Stimulated activated CD8-positive, alpha-beta memory T cell treated with anti-CD3 and anti-CD28 coated beads, Interleukin-15, amount 100 ng/mL, for 1 hour (primary cell): ENCODE data around the gene PRRC2C.
"Not testable (repeated sequence)": the region's sequence is repeated elsewhere in the genome, so short reads cannot be mapped to it uniquely, and the experiment has no call there.

ENCODE experiments used
- DNase-seq: peaks from one replicate; pipeline ENCODE4 v3.0.0-alpha.2; 2020; ENCODE audit warnings: low read depth

The PRRC2C gene

DNA sequence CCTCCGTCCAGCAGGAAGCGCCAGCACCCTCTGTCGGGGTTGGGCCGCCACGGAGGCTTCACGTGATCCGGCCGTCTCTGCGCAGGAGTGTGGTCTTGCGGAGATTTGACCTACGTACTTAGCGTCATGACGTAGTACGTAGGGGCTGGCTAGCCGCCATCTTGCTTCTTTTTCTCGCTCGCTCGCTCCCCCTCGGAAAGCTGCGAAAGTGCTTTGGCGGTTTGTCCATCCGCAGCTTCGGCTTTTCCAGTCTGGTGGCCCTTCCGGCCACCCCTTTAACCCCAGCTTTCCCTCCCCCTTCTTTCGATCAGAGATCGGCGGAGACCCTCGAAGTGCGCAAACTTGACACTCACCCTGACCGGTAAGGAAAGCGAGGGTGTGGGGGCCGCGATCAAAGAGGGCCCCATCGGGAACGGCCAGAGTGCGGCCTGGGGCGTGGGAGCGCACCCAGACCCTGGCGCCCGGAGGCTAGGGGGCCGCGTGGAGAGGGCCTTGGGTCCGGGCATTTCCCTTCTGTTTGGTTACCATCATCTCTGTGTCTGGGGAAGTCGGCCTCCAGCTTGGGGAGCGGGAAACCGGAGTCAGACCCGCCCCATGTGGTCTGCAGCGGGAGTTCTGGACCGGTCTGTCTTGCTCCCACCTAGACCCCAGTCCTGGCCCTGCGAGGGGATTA, at the start of gene PRRC2C:
TSS of gene PRRC2C (plus strand) at position 156 of the 673 bp plus-strand sequence. CDS start 26,559 bp downstream, outside the sequence.
- DNase-seq, result peak; percentile 87

GRCh38 chr1:171438441-171438840, 46.9 kb upstream of the PRRC2C start:
- DNase-seq, result no peak

- not testable (repeated sequence) for DNase-seq
These were observed 45.1 kb upstream of the PRRC2C start for GRCh38 chr1:171440201-171440600.

GRCh38 chr1:171441278-171441895, 43.9 kb upstream of the PRRC2C start:
- DNase-seq, result not testable (repeated sequence)

DNA sequence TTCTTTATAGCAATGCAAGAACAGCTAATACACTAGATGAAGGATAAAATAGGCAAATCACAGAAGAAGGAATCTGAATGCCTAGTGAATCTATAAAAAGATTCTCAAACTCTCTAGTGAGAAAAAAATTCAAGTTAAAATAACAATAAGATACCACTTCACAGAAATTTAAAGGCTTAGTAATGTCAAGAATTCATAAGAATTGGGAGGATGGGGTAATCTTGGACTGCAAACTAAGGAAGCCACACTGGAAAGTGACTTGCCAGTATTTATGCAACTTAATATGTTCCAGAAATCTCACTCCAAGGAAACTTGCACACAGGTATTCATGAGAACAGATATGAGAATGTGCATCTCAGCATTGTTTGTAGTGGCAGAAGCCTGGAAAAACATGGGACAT, 38.9 kb upstream of the PRRC2C start:
- DNase-seq, result no peak

- DNase-seq, result no peak
These were observed 29.4 kb upstream of the PRRC2C start for GRCh38 chr1:171455967-171456366.

DNA sequence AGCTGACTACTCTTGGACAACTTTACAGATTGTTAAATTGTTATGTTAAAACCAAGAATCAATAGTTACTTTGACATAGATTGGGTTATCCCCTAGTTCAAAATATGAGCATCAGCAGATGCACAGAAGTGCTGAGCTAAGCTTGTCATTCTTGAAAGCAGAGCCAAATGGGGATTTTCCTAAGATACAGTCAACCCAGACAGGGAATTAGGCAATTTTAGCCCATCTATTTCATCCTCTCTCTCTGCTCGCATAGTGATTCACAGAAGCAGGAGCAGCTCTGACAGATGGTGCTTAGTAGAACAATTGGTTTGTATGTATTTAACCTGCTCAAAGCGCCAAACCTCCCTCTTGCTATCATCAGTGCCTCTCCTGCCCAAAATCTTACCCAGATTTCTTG, 27.9 kb upstream of the PRRC2C start:
- DNase-seq, result no peak

- DNase-seq, result no peak
These were observed 25.2 kb upstream of the PRRC2C start for GRCh38 chr1:171460018-171460620.

DNA sequence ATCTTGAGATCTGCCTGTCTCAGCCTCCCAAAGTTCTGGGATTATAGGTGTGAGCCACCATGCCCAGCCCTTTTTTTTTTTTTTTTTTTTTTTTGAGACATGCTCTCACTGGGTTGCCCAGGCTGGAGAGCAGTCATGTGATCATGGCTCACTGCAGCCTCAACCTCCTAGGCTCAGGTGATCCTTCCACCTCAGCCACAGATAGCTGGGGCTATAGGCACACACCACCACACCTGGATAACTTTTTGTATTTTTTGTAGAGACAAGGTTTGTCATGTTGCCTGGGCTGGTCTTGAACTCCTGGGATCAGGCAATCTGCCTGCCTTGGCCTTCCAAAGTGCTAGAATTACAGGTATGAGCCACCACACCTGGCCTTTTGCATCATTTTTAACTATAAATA, 17.7 kb upstream of the PRRC2C start:
- no peak for DNase-seq

GRCh38 chr1:171468120-171468750, 17.1 kb upstream of the PRRC2C start:
- no peak for DNase-seq

GRCh38 chr1:171470726-171471125, 14.6 kb upstream of the PRRC2C start:
- DNase-seq, result no peak

DNA sequence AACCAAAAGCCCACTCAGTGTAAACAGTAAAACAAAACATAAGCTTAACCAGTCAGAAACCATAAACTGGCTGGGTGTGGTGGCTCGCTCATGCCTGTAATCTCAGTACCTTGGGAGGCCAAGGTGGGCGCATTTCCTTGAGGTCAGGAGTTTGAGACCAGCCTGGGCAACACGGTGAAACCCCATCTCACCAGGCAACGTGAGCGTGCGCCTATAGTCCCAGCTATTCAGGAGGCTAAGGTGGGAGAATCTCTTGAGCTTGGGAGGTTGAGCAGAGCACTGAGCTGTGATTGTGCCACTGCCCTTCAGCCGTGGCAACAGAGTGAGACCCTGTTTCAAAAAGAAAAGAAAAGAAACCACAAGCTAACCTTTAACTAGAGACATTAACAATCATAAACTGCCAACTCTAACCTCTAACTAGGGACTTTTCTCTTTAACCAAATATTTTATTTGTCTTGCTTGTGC, 13.1 kb upstream of the PRRC2C start:
- DNase-seq, result no peak

- no peak for DNase-seq
These were observed 8.5 kb upstream of the PRRC2C start for GRCh38 chr1:171476829-171477228.

DNA sequence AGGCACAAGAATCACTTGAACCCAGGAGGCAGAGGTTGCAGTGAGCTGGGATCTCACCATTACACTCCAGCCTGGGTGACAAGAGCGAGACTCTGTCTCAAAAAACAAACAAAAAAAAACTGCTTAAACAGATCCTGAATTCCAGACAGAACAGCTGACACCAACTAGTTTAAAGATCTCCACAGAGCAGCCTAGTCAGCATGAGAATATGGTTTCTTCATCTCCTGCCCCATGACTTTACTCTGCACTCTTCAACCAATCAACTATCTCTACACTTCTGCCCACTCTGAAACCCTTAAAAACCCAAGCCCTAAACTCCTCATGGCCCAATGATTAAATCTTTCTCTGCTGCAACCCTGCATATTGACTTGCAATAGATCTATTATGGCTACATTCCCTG, 7.5 kb upstream of the PRRC2C start:
- no peak for DNase-seq

DNA sequence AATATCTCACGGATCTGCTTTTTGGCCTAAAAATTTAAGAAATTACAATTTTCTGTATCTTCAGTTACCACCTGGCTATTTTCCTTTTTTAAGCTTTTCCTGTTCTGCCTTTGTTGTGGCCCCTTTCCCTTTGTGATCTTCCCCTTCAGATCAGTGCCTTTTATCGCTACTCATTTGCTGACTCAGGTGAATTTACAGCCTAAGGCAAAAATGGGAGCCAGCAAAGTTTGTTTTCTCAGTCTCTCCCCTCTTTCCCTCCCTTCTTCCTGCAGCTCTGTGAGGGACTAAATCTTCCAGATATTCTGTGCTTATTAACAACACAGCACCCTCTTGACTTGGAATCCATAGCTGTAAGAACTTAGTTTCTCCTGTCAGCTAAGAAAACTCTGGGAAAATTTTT, 5.3 kb upstream of the PRRC2C start:
- no peak for DNase-seq

DNA sequence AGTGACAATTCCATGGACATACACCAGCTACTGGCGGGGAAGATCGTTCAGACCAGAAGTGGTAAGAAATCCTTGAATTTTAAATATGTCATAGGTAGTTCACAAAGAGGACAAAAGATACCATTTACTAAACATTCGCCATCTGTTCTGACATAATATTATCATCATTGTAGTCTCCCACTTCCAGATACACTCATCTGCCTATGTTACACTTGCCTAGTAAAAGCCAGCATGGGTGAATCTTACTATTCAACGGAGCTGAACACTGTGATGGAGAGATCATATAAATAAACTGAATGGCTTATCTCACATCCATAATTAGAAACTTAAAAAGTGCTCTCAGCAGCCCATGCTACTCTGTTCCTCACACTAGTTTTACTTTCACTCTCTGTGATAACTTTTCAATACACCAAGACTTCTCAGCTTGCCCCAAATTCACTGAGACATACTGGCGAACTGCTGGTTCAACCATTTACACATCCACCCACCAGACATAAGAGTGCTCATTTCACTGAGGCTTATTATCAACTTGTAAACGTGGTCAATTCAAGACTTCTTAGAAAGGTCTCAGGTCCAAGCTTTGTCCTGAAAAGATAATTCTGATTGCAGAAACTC, 463 bp upstream of the PRRC2C start:
- DNase-seq, result no peak

GRCh38 chr1:171486048-171486519, 754 bp downstream of the PRRC2C start:
- peak; percentile 60 for DNase-seq

- DNase-seq, result no peak
These were observed 1.7 kb downstream of the PRRC2C start for GRCh38 chr1:171487038-171487437.

- no peak for DNase-seq
These were observed 3.0 kb downstream of the PRRC2C start for GRCh38 chr1:171488190-171488929.

GRCh38 chr1:171494076-171494475, 8.7 kb downstream of the PRRC2C start:
- DNase-seq, result no peak

- no peak for DNase-seq
These were observed 10.1 kb downstream of the PRRC2C start for GRCh38 chr1:171495444-171495843.

- no peak for DNase-seq
These were observed 15.0 kb downstream of the PRRC2C start for GRCh38 chr1:171500304-171500703.
